ENCODE measurements around the gene PDE2A.

- TF ChIP-seq POLR2A (IDR thresholded peaks at IDR 0.05) (no peak), CTCF (IDR thresholded peaks at IDR 0.05) (no peak)
These were observed 87.7 kb downstream of the PDE2A start for GRCh38 chr11:72586321-72587090.
